T-cell (primary cell): ENCODE data around the gene RBM33. TPM values are rescaled to one million over a fixed set of nuclear protein-coding genes. Genes with fewer than 3 reads are reported as not detected.
"Not testable (repeated sequence)": the region's sequence is repeated elsewhere in the genome, so short reads cannot be mapped to it uniquely, and the experiment has no call there.

Source experiments
- ATAC-seq, 4 experiments: fragments of 200-7000 bp in 3 of 4; fragments of 150-1000 bp in 1 of 4; cut with Tn5 transposase; replicated peaks in 1 of 4; 1 replicate in 3 of 4; 2 replicates in 1 of 4; pipeline ENCODE4 v1.10.0; 2021; ENCODE audit warnings: moderate library complexity in 3 of 4, mild to moderate bottlenecking in 2 of 4, moderate number of reproducible peaks in 1 of 4
- CTCF ChIA-PET, 2 donors: fragments of 300-600 bp; sonication (Branson Sonifier 250); formaldehyde crosslinking; loops; one replicate each; lab custom pipeline; 2022; ENCODE audit warnings: antibody characterized with exemption in 2 of 2; lab: Charles Lee
- POLR2A ChIA-PET, 2 donors: fragments of 300-600 bp; sonication (Branson Sonifier 250); formaldehyde crosslinking; loops; one replicate each; lab custom pipeline; 2022; ENCODE audit warnings: antibody characterized with exemption in 2 of 2; lab: Charles Lee
- DNase-seq, 35 experiments: peaks; one replicate each; pipeline versions ENCODE4 v3.0.0 to v3.0.0-alpha.2; 2013 to 2023
- H3K27ac ChIP-seq: one replicate; pipeline ENCODE4 v1.5.1; 2013; ENCODE audit warnings: low read length
- H3K27me3 ChIP-seq, 2 experiments: replicated peaks in 1 of 2; 1 replicate in 1 of 2; 2 replicates in 1 of 2; pipeline versions ENCODE4 v1.6.1 to v1.7.0; 2013; ENCODE audit warnings: low read length in 1 of 2, mixed read lengths in 1 of 2; ENCODE audit not compliant: control insufficient read depth in 2 of 2, insufficient read depth in 2 of 2; ENCODE audit errors: extremely low read depth in 1 of 2
- H3K36me3 ChIP-seq, 2 donors: 1 replicate in 1 of 2; 2 replicates in 1 of 2; pipeline versions ENCODE4 v1.6.1 to v1.7.0; 2013; ENCODE audit warnings: low read length in 1 of 2; ENCODE audit not compliant: control insufficient read depth in 2 of 2, insufficient read depth in 1 of 2; ENCODE audit errors: extremely low read depth in 1 of 2
- H3K4me1 ChIP-seq, 2 experiments: 1 replicate in 1 of 2; 2 replicates in 1 of 2; pipeline versions ENCODE4 v1.6.1 to v1.7.0; 2013; ENCODE audit warnings: low read length in 2 of 2, mixed read lengths in 1 of 2; ENCODE audit not compliant: insufficient read depth in 2 of 2, control insufficient read depth in 1 of 2; ENCODE audit errors: extremely low read depth in 1 of 2
- H3K4me3 ChIP-seq, 2 donors: 1 replicate in 1 of 2; 2 replicates in 1 of 2; pipeline versions ENCODE4 v1.5.1 to v1.7.0; 2013; ENCODE audit warnings: mild to moderate bottlenecking in 2 of 2, low read length in 1 of 2, moderate library complexity in 1 of 2; ENCODE audit not compliant: control insufficient read depth in 1 of 2; ENCODE audit errors: extremely low read depth in 1 of 2
- H3K9me3 ChIP-seq: 2 replicates; pipeline ENCODE4 v1.7.0; 2013
- H3K27ac Mint-ChIP-seq, 2 donors: one replicate each; pipeline ENCODE4 v1.8.0; 2020 to 2021; ENCODE audit warnings: mild to moderate bottlenecking in 2 of 2, mixed read lengths in 2 of 2
- H3K27me3 Mint-ChIP-seq, 2 donors: one replicate each; pipeline ENCODE4 v1.8.0; 2021 to 2022; ENCODE audit warnings: mixed read lengths in 2 of 2
- H3K36me3 Mint-ChIP-seq: one replicate; pipeline ENCODE4 v1.8.0; 2021; ENCODE audit warnings: mixed read lengths
- H3K4me1 Mint-ChIP-seq, 3 donors: one replicate each; pipeline ENCODE4 v1.8.0; 2020 to 2022; ENCODE audit warnings: mixed read lengths in 3 of 3, mild to moderate bottlenecking in 1 of 3
- H3K4me3 Mint-ChIP-seq, 3 donors: one replicate each; pipeline ENCODE4 v1.8.0; 2020 to 2022; ENCODE audit warnings: mild to moderate bottlenecking in 3 of 3, mixed read lengths in 3 of 3, moderate library complexity in 3 of 3
- H3K9me3 Mint-ChIP-seq, 3 donors: one replicate each; pipeline ENCODE4 v1.8.0; 2020 to 2022; ENCODE audit warnings: mixed read lengths in 3 of 3
- WGBS: methylation state at CpG from one replicate; pipeline ENCODE4 v1.1.5; 2013; ENCODE audit warnings: missing lambda C conversion rate; ENCODE audit not compliant: insufficient coverage; 5-methylcytosine and 5-hydroxymethylcytosine counted together
- total RNA-seq, 35 experiments: library from RNA in 6 of 35; stranded (reverse) in 6 of 35; fragments of 120-200 nt in 1 of 35; gene quantifications; one replicate each; pipeline versions ENCODE4 v1.2.1 to v1.2.4 and lab custom pipeline; 2013 to 2026

The RBM33 gene
- total RNA-seq, 5 donors from 2014 or later (not counting 1 experiment from before 2014, with no cell fraction given) = 157 to 180 (median 170) TPM

DNA sequence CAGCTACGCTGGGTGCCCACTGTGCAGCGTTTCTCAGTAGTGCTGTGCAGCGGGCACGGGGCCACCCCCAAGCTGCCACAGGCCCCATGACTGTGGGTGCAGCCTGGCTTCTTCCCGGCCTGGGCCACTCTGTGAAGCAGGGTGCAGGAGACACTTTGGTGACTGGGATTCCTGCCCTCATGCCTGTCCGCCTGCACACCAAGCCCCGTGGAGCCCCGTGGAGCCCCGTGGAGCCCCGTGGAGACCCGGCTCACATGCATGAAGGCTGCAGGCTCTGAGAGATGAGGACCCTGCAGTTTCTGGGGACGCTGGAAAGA is 171.7 kb downstream of the RBM33 start:
- Mint-ChIP-seq H3K36me3 (no peaks in the 10 kb centered on the region), H3K27ac (no peak overlapping the region), H3K4me1 (peaks cover 17 to 18% (median 17%) of the 10 kb centered on the region in 3 donors), H3K4me3 (no peak overlapping the region), H3K9me3 (no peaks in the 10 kb centered on the region), H3K27me3 (peaks cover 31 to 48% of the 10 kb centered on the region in 2 donors)
- Histone ChIP-seq H3K27me3 (peaks cover 7 to 85% of the 10 kb centered on the region in 2 experiments), H3K27ac (no peak overlapping the region), H3K4me1 (peaks cover 0 to 9% of the 10 kb centered on the region in 2 experiments), H3K9me3 (no peaks in the 10 kb centered on the region), H3K36me3 (no peaks in the 10 kb centered on the region), H3K4me3 (no peak overlapping the region)
- 87% methylated on average over 12 of the region's 12 CpGs for WGBS
- POLR2A ChIA-PET = interaction anchor here in 1 of 2 donors (0.6 kb wide), 1 partner anchor 997 kb away, joined by 3 read pairs; no protein-coding TSS in a partner anchor
- DNase-seq = no peak
- CTCF ChIA-PET = no interaction called here
- no peak for ATAC-seq

DNA sequence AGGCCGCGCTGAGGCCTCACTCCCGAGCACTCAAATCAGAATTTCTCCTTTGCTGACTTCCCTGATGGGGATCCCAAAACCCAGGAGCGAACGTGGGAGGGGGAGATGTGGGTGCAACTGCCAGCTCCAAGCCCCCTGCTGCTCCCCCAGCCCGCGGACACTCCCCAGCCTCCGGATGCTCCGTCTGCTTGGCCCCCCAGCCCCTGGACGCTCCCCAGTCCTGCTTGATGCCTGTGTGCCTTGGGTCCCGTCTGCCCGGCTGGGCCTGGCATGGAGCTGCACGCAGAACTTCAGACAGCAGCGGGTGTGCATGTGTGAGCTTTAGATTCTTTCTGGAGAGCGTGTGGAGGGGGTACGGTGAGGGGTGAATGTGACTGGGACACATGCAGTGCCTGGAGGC is 172.5 kb downstream of the RBM33 start:
- no peak overlapping the region for H3K27ac ChIP-seq
- no peaks in the 10 kb centered on the region for H3K36me3 Mint-ChIP-seq
- ATAC-seq (no peak), DNase-seq (no peak)
- H3K4me1 Mint-ChIP-seq = peaks cover 10 to 13% (median 10%) of the 10 kb centered on the region in 3 donors
- peaks cover 0 to 5% of the 10 kb centered on the region in 2 experiments for H3K4me1 ChIP-seq
- no peak overlapping the region for H3K4me3 ChIP-seq
- H3K27me3 ChIP-seq = peaks cover 4 to 81% of the 10 kb centered on the region in 2 experiments
- H3K9me3 ChIP-seq = no peaks in the 10 kb centered on the region
- no peaks in the 10 kb centered on the region for H3K9me3 Mint-ChIP-seq
- peaks cover 23 to 45% of the 10 kb centered on the region in 2 donors for H3K27me3 Mint-ChIP-seq
- 95% methylated on average over 12 of the region's 16 CpGs for WGBS
- CTCF ChIA-PET = no interaction called here
- no peak overlapping the region for H3K27ac Mint-ChIP-seq
- no peaks in the 10 kb centered on the region for H3K36me3 ChIP-seq
- no peak overlapping the region for H3K4me3 Mint-ChIP-seq
- POLR2A ChIA-PET = interaction anchor here in 1 of 2 donors (0.6 kb wide), 1 partner anchor 996 kb away, joined by 3 read pairs; no protein-coding TSS in a partner anchor

DNA sequence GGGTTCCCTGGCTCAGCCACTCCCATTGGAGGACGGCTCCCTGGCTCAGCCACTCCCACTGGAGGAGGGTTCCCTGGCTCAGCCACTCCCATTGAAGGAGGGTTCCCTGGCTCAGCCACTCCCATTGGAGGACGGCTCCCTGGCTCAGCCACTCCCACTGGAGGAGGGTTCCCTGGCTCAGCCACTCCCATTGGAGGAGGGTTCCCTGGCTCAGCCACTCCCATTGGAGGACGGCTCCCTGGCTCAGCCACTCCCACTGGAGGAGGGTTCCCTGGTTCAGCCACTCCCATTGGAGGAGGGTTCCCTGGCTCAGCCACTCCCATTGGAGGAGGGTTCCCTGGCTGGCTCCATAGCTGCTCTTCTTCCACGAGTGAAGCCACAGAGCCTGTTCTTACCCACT is 173.1 kb downstream of the RBM33 start:
- H3K27ac ChIP-seq, H3K9me3 Mint-ChIP-seq, DNase-seq, H3K36me3 Mint-ChIP-seq, H3K4me1 ChIP-seq, H3K4me3 Mint-ChIP-seq, H3K36me3 ChIP-seq, H3K4me3 ChIP-seq, H3K27ac Mint-ChIP-seq, POLR2A ChIA-PET, H3K9me3 ChIP-seq, CTCF ChIA-PET, H3K4me1 Mint-ChIP-seq, ATAC-seq: not testable (repeated sequence)
- 0% methylated on average over 1 of the region's 4 CpGs for WGBS
- peaks cover 3 to 78% of the 10 kb centered on the region in 2 experiments for H3K27me3 ChIP-seq
- H3K27me3 Mint-ChIP-seq = peaks cover 19 to 44% of the 10 kb centered on the region in 2 donors

DNA sequence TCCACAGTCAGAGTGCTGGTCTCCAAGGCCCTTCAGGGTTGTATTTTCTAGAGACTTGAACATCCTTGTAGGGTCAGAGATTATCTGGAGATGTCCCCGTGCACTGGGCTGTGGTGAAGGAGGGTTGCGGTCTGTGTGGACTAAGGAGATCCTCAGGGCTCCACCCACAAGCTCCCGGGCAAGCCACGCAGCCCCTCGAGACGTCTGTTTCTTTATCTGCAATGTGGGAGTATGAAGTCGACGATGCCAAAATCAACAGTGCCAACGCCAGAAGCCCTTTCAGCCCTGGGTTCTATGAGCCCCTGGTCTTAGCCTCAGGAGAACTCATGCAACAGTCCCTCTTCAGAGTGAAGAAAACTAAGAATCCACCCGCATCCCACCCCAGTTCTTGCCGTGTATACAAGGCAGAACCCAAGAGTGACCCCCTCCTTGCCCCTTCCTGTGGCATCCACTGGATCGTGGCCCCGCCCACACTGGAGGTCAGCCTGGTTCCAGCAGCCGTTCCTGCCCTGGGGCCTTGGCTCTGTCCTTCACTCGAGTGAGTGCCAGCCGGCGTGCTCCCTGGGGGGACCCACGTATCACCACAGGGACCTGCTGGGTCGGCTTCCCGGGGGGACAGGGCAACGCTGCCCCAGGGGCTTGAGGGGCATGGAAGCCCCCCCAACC is 173.8 kb downstream of the RBM33 start:
- H3K4me3 Mint-ChIP-seq = no peak overlapping the region
- ChIA-PET CTCF (no interaction called here), POLR2A (no interaction called here)
- H3K9me3 Mint-ChIP-seq = no peaks in the 10 kb centered on the region
- ATAC-seq (no peak), DNase-seq (no peak)
- H3K27ac Mint-ChIP-seq = no peak overlapping the region
- H3K27me3 ChIP-seq = peaks cover 0 to 73% of the 10 kb centered on the region in 2 experiments
- 78% methylated on average over 16 of the region's 21 CpGs for WGBS
- H3K36me3 ChIP-seq = no peaks in the 10 kb centered on the region
- H3K9me3 ChIP-seq = no peaks in the 10 kb centered on the region
- no peak overlapping the region for H3K4me3 ChIP-seq
- H3K27me3 Mint-ChIP-seq = peaks cover 20 to 43% of the 10 kb centered on the region in 2 donors
- H3K4me1 ChIP-seq = peaks cover 0 to 5% of the 10 kb centered on the region in 2 experiments
- no peak overlapping the region for H3K27ac ChIP-seq
- H3K36me3 Mint-ChIP-seq = no peaks in the 10 kb centered on the region
- peaks cover 4 to 8% (median 4%) of the 10 kb centered on the region in 3 donors for H3K4me1 Mint-ChIP-seq

DNA sequence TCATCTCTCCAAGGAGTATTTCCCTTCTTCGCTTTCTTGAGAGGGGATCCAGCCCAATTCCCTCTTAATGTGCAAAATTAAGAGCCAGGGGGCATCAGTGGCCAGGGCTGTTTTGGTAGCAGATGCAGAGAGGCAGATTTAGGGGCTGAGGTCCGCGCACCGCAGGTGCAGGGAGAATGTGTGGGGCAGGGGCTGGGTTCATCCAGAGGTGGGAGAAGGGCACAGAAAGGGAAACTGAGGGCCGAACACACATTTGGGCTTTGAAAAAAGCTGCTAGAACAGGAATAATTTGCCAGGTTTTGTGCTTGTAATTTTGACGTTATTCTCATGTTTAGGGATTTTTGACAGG is 174.3 kb downstream of the RBM33 start:
- Histone ChIP-seq H3K4me1 (peaks cover 0 to 5% of the 10 kb centered on the region in 2 experiments), H3K9me3 (no peaks in the 10 kb centered on the region), H3K36me3 (no peaks in the 10 kb centered on the region), H3K4me3 (no peak overlapping the region), H3K27me3 (peaks cover 0 to 73% of the 10 kb centered on the region in 2 experiments), H3K27ac (no peak overlapping the region)
- Mint-ChIP-seq H3K27me3 (peaks cover 19 to 44% of the 10 kb centered on the region in 2 donors), H3K4me1 (peaks cover 4 to 8% (median 4%) of the 10 kb centered on the region in 3 donors), H3K9me3 (no peaks in the 10 kb centered on the region), H3K27ac (no peak overlapping the region), H3K36me3 (no peaks in the 10 kb centered on the region), H3K4me3 (no peak overlapping the region)
- WGBS = 77% methylated on average over 5 of the region's 6 CpGs
- ChIA-PET POLR2A (no interaction called here), CTCF (no interaction called here)
- no peak for DNase-seq
- ATAC-seq = no peak

DNA sequence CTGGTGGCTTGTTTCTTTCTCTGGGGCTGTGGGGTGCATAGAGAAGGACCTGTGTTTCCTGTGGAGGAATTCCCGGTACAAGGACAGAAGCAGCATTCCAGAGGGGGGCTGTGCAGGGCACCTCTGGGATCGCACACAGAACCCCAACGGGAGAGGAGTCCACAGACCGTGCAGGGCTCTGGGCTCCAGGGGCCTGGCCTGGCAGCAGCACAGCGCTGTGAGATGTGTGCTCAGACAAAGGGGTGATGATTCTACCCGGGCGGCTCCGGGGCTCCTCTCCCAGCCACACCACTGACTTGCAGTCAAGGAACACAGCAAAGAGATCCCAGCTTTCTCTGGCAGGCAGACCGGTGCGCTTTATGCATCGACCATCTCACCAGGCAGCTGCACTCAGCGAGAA is 174.7 kb downstream of the RBM33 start:
- Histone ChIP-seq H3K4me1 (peaks cover 0 to 5% of the 10 kb centered on the region in 2 experiments), H3K36me3 (no peaks in the 10 kb centered on the region), H3K9me3 (no peaks in the 10 kb centered on the region), H3K4me3 (no peak overlapping the region), H3K27me3 (peaks cover 0 to 71% of the 10 kb centered on the region in 2 experiments), H3K27ac (no peak overlapping the region)
- WGBS = 77% methylated on average over 6 of the region's 12 CpGs
- ChIA-PET POLR2A (no interaction called here), CTCF (no interaction called here)
- Mint-ChIP-seq H3K36me3 (no peaks in the 10 kb centered on the region), H3K4me1 (peaks cover 4 to 8% (median 4%) of the 10 kb centered on the region in 3 donors), H3K4me3 (no peak overlapping the region), H3K27ac (no peak overlapping the region), H3K27me3 (peaks cover 15 to 42% of the 10 kb centered on the region in 2 donors), H3K9me3 (no peaks in the 10 kb centered on the region)
- no peak for DNase-seq
- ATAC-seq = no peak
